Measurements from ENCODE around the gene NAALADL2. TPM values are rescaled to one million over a fixed set of nuclear protein-coding genes. Genes with fewer than 3 reads are reported as not detected.

NAALADL2 gene
- total and polyA plus RNA-seq, 2 donors: 0.68 to 4.9 TPM

DNA sequence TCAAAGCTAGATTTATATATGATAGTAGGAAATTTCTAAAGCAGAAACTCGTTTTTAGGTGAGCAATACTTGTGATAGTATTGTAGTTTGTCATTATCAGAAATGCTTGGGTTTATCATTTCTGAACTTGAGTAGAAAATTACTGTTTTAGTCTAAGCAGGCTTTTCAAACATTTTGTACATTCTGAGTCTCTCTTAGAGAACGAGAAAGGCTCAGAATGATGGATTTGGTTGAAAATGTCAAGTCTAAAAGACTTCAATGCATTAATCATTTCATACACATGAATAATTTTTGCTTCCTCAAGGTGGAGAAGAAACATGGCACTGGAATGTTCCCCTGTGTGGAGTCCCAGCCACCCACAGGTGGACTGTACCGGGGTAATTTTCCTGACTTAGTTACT, 387.1 kb downstream of the NAALADL2 start:
- Histone ChIP-seq H3K36me3 (ENCODE audit: control insufficient read depth in 2 of 2, insufficient read depth in 2 of 2, low read length in 1 of 2) (no peaks in the 10 kb centered on the region), H3K4me1 (ENCODE audit: control insufficient read depth in 2 of 2, insufficient read depth in 2 of 2, low read length in 2 of 2) (no peaks in the 10 kb centered on the region), H3K4me3 (ENCODE audit: low read length in 2 of 2) (no peak overlapping the region), H3K9me3 (ENCODE audit: control insufficient read depth in 2 of 2, insufficient read depth in 1 of 2, low read length in 1 of 2) (no peaks in the 10 kb centered on the region), H3K27me3 (ENCODE audit: control insufficient read depth in 2 of 2, insufficient read depth in 1 of 2, low read length in 1 of 2) (no peaks in the 10 kb centered on the region), H3K27ac (ENCODE audit: low read depth in 1 of 2, low read length in 1 of 2) (no peak overlapping the region)
- no peak for DNase-seq (ENCODE audit: low read depth in 6 of 9, low spot score in 9 of 9)
- 89% methylated on average over 3 of the region's 3 CpGs for WGBS

DNA sequence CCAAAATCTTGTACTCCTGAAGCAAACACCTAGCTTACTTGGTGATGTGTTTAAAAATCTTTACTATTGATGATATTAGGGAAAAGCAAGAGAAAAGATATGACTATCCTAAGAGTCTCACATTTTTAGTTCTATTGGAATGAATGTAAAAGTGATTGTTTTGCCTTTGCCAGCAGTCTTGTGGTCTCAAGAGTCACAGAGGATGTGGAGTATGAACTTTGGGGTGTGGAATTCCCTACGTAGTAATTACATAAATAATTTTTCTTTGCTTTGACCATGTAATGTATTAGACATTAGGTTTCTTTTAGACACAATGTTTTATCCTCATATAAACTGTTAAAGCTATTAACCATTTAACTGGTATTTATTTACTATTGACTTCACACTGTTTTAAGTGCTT, 387.6 kb downstream of the NAALADL2 start:
- no peak overlapping the region for H3K4me3 ChIP-seq (ENCODE audit: low read length in 2 of 2)
- DNase-seq (ENCODE audit: low read depth in 6 of 9, low spot score in 9 of 9): no peak
- no peaks in the 10 kb centered on the region for H3K36me3 ChIP-seq (ENCODE audit: control insufficient read depth in 2 of 2, insufficient read depth in 2 of 2, low read length in 1 of 2)
- WGBS: 92% methylated on average over 1 of the region's 1 CpG
- H3K4me1 ChIP-seq (ENCODE audit: control insufficient read depth in 2 of 2, insufficient read depth in 2 of 2, low read length in 2 of 2): no peaks in the 10 kb centered on the region
- H3K27me3 ChIP-seq (ENCODE audit: control insufficient read depth in 2 of 2, insufficient read depth in 1 of 2, low read length in 1 of 2): no peaks in the 10 kb centered on the region
- H3K9me3 ChIP-seq (ENCODE audit: control insufficient read depth in 2 of 2, insufficient read depth in 1 of 2, low read length in 1 of 2): no peaks in the 10 kb centered on the region
- no peak overlapping the region for H3K27ac ChIP-seq (ENCODE audit: low read depth in 1 of 2, low read length in 1 of 2)

DNA sequence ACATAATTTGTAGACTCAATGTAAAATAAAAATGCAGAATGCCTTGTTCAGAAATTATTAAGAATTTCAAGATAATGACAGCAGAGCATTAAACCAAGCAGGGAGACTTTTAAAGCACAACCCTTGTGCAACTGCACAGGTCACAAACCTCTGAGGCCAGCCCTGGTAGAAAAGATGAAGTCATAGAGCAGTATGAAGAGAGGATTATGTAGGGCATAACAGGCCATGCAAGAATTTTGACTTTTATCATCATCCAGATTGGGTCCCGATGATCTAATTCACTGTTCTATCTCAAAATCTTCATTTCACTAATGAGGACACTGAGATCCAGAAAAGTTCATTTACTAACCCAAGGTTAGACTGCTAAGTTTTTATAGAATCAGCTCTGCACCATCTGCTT, 388.5 kb downstream of the NAALADL2 start:
- Histone ChIP-seq H3K4me3 (ENCODE audit: low read length in 2 of 2) (no peak overlapping the region), H3K4me1 (ENCODE audit: control insufficient read depth in 2 of 2, insufficient read depth in 2 of 2, low read length in 2 of 2) (no peaks in the 10 kb centered on the region), H3K36me3 (ENCODE audit: control insufficient read depth in 2 of 2, insufficient read depth in 2 of 2, low read length in 1 of 2) (no peaks in the 10 kb centered on the region), H3K9me3 (ENCODE audit: control insufficient read depth in 2 of 2, insufficient read depth in 1 of 2, low read length in 1 of 2) (no peaks in the 10 kb centered on the region), H3K27me3 (ENCODE audit: control insufficient read depth in 2 of 2, insufficient read depth in 1 of 2, low read length in 1 of 2) (no peaks in the 10 kb centered on the region), H3K27ac (ENCODE audit: low read depth in 1 of 2, low read length in 1 of 2) (no peak overlapping the region)
- no peak for DNase-seq (ENCODE audit: low read depth in 6 of 9, low spot score in 9 of 9)
- WGBS: 98% methylated on average over 1 of the region's 1 CpG

DNA sequence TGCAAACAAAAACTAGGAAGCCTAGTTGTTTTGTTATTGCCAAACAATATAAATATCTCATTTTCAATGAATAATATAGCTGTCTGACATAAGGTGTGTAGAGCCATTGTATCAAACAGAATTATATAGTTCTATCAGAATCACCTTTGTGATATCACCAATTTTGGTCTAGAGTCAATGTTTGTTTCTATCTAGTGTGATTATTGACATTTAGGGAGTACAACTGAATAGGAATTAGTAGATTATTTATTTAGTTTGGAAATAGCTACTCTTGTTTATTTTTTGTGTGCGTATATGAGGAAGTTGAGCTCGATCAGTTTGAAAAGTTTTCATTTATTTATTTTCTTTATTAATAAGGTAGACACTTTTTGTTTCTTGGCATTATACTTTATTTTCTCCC, 389.7 kb downstream of the NAALADL2 start:
- Histone ChIP-seq H3K4me3 (ENCODE audit: low read length in 2 of 2) (no peak overlapping the region), H3K27ac (ENCODE audit: low read depth in 1 of 2, low read length in 1 of 2) (no peak overlapping the region), H3K36me3 (ENCODE audit: control insufficient read depth in 2 of 2, insufficient read depth in 2 of 2, low read length in 1 of 2) (no peaks in the 10 kb centered on the region), H3K27me3 (ENCODE audit: control insufficient read depth in 2 of 2, insufficient read depth in 1 of 2, low read length in 1 of 2) (no peaks in the 10 kb centered on the region), H3K9me3 (ENCODE audit: control insufficient read depth in 2 of 2, insufficient read depth in 1 of 2, low read length in 1 of 2) (no peaks in the 10 kb centered on the region), H3K4me1 (ENCODE audit: control insufficient read depth in 2 of 2, insufficient read depth in 2 of 2, low read length in 2 of 2) (no peaks in the 10 kb centered on the region)
- 95% methylated on average over 2 of the region's 2 CpGs for WGBS
- no peak for DNase-seq (ENCODE audit: low read depth in 6 of 9, low spot score in 9 of 9)

DNA sequence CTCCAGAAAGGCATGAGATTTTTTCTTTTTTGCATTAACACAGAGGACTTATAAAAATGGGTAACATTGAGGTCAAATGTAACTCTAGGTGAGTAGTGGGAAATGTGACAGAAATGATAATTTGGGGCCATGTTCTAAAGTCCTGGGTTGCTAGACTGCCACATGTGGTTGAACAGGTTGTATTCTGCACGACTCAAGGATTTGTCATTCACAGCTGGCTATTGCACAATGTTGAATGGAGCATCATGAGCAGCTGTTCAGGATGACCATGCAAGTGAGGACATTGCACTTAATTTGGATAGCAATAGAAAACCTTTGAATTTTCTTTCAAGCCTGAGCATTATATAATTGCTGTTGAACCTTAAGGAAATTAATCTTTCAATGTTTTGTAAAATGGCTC, 396.6 kb downstream of the NAALADL2 start:
- 89% methylated on average over 1 of the region's 1 CpG for WGBS
- Histone ChIP-seq H3K27me3 (ENCODE audit: control insufficient read depth in 2 of 2, insufficient read depth in 1 of 2, low read length in 1 of 2) (no peaks in the 10 kb centered on the region), H3K36me3 (ENCODE audit: control insufficient read depth in 2 of 2, insufficient read depth in 2 of 2, low read length in 1 of 2) (no peaks in the 10 kb centered on the region), H3K9me3 (ENCODE audit: control insufficient read depth in 2 of 2, insufficient read depth in 1 of 2, low read length in 1 of 2) (no peaks in the 10 kb centered on the region), H3K4me3 (ENCODE audit: low read length in 2 of 2) (no peak overlapping the region), H3K4me1 (ENCODE audit: control insufficient read depth in 2 of 2, insufficient read depth in 2 of 2, low read length in 2 of 2) (no peaks in the 10 kb centered on the region), H3K27ac (ENCODE audit: low read depth in 1 of 2, low read length in 1 of 2) (no peak overlapping the region)
- DNase-seq (ENCODE audit: low read depth in 6 of 9, low spot score in 9 of 9): no peak

DNA sequence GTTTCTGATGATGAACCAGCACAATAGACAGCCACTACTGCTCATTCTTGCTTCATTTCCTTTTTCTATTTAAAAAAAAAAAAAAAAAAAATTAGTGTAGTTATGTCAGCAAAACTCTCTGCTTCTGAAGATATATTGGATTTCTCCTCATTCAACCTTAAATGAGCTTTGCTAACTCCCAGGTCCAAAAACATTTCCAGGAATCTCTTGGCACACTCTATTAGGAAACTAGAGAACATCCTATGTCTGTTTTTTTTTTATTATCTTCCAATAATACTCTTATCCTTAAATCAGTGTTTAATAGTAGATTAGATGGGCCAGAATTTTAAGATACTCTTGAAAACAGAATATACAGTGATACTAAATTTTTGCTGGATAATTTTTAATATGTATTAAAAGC, 398.0 kb downstream of the NAALADL2 start:
- H3K4me1 ChIP-seq (ENCODE audit: control insufficient read depth in 2 of 2, insufficient read depth in 2 of 2, low read length in 2 of 2): no peaks in the 10 kb centered on the region
- no peak overlapping the region for H3K27ac ChIP-seq (ENCODE audit: low read depth in 1 of 2, low read length in 1 of 2)
- DNase-seq (ENCODE audit: low read depth in 6 of 9, low spot score in 9 of 9): no peak
- H3K9me3 ChIP-seq (ENCODE audit: control insufficient read depth in 2 of 2, insufficient read depth in 1 of 2, low read length in 1 of 2): no peaks in the 10 kb centered on the region
- no peaks in the 10 kb centered on the region for H3K36me3 ChIP-seq (ENCODE audit: control insufficient read depth in 2 of 2, insufficient read depth in 2 of 2, low read length in 1 of 2)
- H3K4me3 ChIP-seq (ENCODE audit: low read length in 2 of 2): no peak overlapping the region
- no peaks in the 10 kb centered on the region for H3K27me3 ChIP-seq (ENCODE audit: control insufficient read depth in 2 of 2, insufficient read depth in 1 of 2, low read length in 1 of 2)

DNA sequence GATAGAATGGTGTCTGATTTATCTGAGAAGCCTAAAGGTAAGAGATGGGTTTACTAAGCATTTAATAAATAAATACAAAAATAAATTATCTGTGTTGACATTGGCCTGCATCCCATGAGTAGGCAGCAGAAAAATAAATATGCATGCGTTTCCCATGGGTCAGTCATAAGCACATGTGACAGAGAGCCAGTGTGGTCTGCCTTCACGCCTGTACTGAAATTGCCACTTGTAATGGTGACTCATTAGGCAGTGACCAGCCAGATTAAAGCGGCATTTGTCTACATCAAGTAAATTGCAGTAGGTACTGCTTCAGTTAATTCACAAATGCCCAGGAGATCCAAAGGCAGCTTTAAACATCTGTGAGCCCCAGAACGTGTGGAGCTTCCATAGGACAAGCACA, 399.6 kb downstream of the NAALADL2 start:
- no peaks in the 10 kb centered on the region for H3K9me3 ChIP-seq (ENCODE audit: control insufficient read depth in 2 of 2, insufficient read depth in 1 of 2, low read length in 1 of 2)
- H3K36me3 ChIP-seq (ENCODE audit: control insufficient read depth in 2 of 2, insufficient read depth in 2 of 2, low read length in 1 of 2): no peaks in the 10 kb centered on the region
- no peaks in the 10 kb centered on the region for H3K27me3 ChIP-seq (ENCODE audit: control insufficient read depth in 2 of 2, insufficient read depth in 1 of 2, low read length in 1 of 2)
- H3K4me1 ChIP-seq (ENCODE audit: control insufficient read depth in 2 of 2, insufficient read depth in 2 of 2, low read length in 2 of 2): no peaks in the 10 kb centered on the region
- no peak for DNase-seq (ENCODE audit: low read depth in 6 of 9, low spot score in 9 of 9)
- H3K27ac ChIP-seq (ENCODE audit: low read depth in 1 of 2, low read length in 1 of 2): no peak overlapping the region
- H3K4me3 ChIP-seq (ENCODE audit: low read length in 2 of 2): no peak overlapping the region
- 97% methylated on average over 4 of the region's 4 CpGs for WGBS

DNA sequence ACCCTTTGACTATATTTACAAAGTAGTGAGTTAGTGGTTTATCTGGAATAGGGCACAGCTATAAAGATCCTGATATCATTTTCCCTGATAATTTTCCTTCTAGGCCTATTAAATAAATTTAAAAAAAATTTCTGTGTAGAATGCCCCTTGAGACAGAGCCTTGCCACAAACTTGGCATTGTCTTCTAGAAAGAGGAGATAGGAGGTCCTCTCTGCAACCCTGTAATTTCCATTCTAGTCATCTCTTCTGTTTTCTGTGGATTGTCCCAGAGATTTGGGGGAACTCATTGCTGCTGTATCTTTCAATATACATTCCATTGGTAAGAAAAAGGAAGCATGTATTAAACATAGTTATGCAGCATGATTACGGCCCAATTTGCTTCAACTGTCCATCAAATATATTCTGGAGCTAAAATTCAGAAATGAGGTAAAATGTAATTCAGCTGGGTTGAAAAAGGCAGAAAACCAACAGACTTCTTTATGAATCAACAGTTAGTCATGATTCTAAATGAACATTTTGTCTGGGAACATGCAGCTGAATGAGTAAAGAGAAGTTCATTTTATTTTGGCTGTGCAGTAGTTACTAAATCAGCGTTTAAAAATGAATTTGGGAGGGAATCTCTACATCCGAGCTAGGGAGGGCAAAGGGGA, 401.1 kb downstream of the NAALADL2 start:
- H3K27me3 ChIP-seq (ENCODE audit: control insufficient read depth in 2 of 2, insufficient read depth in 1 of 2, low read length in 1 of 2): no peaks in the 10 kb centered on the region
- no peak for DNase-seq (ENCODE audit: low read depth in 6 of 9, low spot score in 9 of 9)
- H3K4me1 ChIP-seq (ENCODE audit: control insufficient read depth in 2 of 2, insufficient read depth in 2 of 2, low read length in 2 of 2): no peaks in the 10 kb centered on the region
- no peak overlapping the region for H3K4me3 ChIP-seq (ENCODE audit: low read length in 2 of 2)
- no peaks in the 10 kb centered on the region for H3K36me3 ChIP-seq (ENCODE audit: control insufficient read depth in 2 of 2, insufficient read depth in 2 of 2, low read length in 1 of 2)
- H3K27ac ChIP-seq (ENCODE audit: low read depth in 1 of 2, low read length in 1 of 2): no peak overlapping the region
- H3K9me3 ChIP-seq (ENCODE audit: control insufficient read depth in 2 of 2, insufficient read depth in 1 of 2, low read length in 1 of 2): no peaks in the 10 kb centered on the region
- WGBS: 95% methylated on average over 3 of the region's 3 CpGs

DNA sequence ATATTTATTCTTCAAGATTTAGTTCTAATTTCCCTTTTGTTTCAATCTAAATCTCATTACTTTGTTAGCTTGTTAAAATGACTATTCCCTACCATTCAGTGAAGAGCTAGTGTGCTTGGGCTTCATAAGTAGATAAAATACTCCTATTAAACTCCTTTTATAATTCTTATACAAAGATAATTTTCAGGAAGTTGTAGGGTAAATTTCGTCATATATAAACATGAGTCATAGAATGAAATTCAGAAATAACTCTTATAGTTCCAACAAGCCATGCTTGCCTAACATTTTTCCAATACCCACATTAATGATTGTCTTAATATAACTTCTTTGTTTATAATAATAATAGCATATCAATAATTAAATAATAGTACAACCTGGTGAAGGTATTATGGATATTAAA, 407.3 kb downstream of the NAALADL2 start:
- no peaks in the 10 kb centered on the region for H3K4me1 ChIP-seq (ENCODE audit: control insufficient read depth in 2 of 2, insufficient read depth in 2 of 2, low read length in 2 of 2)
- H3K27ac ChIP-seq (ENCODE audit: low read depth in 1 of 2, low read length in 1 of 2): no peak overlapping the region
- no peaks in the 10 kb centered on the region for H3K9me3 ChIP-seq (ENCODE audit: control insufficient read depth in 2 of 2, insufficient read depth in 1 of 2, low read length in 1 of 2)
- WGBS: 96% methylated on average over 1 of the region's 1 CpG
- H3K36me3 ChIP-seq (ENCODE audit: control insufficient read depth in 2 of 2, insufficient read depth in 2 of 2, low read length in 1 of 2): no peaks in the 10 kb centered on the region
- no peak for DNase-seq (ENCODE audit: low read depth in 6 of 9, low spot score in 9 of 9)
- H3K27me3 ChIP-seq (ENCODE audit: control insufficient read depth in 2 of 2, insufficient read depth in 1 of 2, low read length in 1 of 2): no peaks in the 10 kb centered on the region
- H3K4me3 ChIP-seq (ENCODE audit: low read length in 2 of 2): no peak overlapping the region

DNA sequence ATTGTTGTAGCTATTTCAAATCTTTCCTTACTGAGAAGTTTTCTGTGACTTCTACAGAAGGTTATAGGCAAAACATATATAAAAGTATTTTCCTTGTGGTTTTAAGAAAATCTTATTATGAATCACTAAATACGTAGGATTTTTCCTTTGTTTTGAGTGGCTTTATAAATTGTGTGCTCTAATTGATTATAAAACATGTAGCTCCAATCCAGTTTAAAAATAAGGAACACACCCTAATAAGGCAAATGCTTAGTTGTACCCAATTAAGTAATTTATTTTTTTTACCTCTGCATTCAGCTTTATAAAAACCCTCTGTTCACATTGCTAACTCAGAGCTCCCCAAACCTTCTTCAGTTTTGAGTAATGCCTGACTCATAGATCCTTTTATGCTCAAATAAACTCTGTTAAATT, 408.0 kb downstream of the NAALADL2 start:
- no peak overlapping the region for H3K4me3 ChIP-seq (ENCODE audit: low read length in 2 of 2)
- H3K4me1 ChIP-seq (ENCODE audit: control insufficient read depth in 2 of 2, insufficient read depth in 2 of 2, low read length in 2 of 2): no peaks in the 10 kb centered on the region
- no peaks in the 10 kb centered on the region for H3K36me3 ChIP-seq (ENCODE audit: control insufficient read depth in 2 of 2, insufficient read depth in 2 of 2, low read length in 1 of 2)
- H3K9me3 ChIP-seq (ENCODE audit: control insufficient read depth in 2 of 2, insufficient read depth in 1 of 2, low read length in 1 of 2): no peaks in the 10 kb centered on the region
- DNase-seq (ENCODE audit: low read depth in 6 of 9, low spot score in 9 of 9): no peak
- WGBS: 97% methylated on average over 1 of the region's 1 CpG
- no peaks in the 10 kb centered on the region for H3K27me3 ChIP-seq (ENCODE audit: control insufficient read depth in 2 of 2, insufficient read depth in 1 of 2, low read length in 1 of 2)
- no peak overlapping the region for H3K27ac ChIP-seq (ENCODE audit: low read depth in 1 of 2, low read length in 1 of 2)

Data from thymus (tissue), 11 donors.